HK-2 (cell line): ENCODE results near the gene CTBP2.

Experiments
- DNase-seq: peaks from one replicate; pipeline ENCODE4 v3.0.0-alpha.2; 2018; ENCODE audit not compliant: unreplicated experiment

The CTBP2 gene

GRCh38 chr10:125144693-125145623 lies 15.4 kb downstream of the CTBP2 start:
- no peak for DNase-seq

GRCh38 chr10:125144206-125144605 lies 16.2 kb downstream of the CTBP2 start:
- no peak for DNase-seq

GRCh38 chr10:125142946-125143345 lies 17.4 kb downstream of the CTBP2 start:
- DNase-seq: no peak

- DNase-seq: no peak
Observed at GRCh38 chr10:125141860-125142484, 18.4 kb downstream of the CTBP2 start.

GRCh38 chr10:125141150-125141859 lies 19.1 kb downstream of the CTBP2 start:
- no peak for DNase-seq

GRCh38 chr10:125140151-125140550 lies 20.2 kb downstream of the CTBP2 start:
- no peak for DNase-seq

- DNase-seq: no peak
Observed at GRCh38 chr10:125137601-125138438, 22.5 kb downstream of the CTBP2 start.

- DNase-seq: no peak
Observed at GRCh38 chr10:125136087-125136486, 24.3 kb downstream of the CTBP2 start.

- DNase-seq: no peak
Observed at GRCh38 chr10:125135771-125136035, 24.7 kb downstream of the CTBP2 start.

GRCh38 chr10:125134916-125135770 lies 25.2 kb downstream of the CTBP2 start:
- no peak for DNase-seq

- no peak for DNase-seq
Observed at GRCh38 chr10:125134483-125134848, 25.9 kb downstream of the CTBP2 start.

- no peak for DNase-seq
Observed at GRCh38 chr10:125133696-125134482, 26.5 kb downstream of the CTBP2 start.

GRCh38 chr10:125132344-125132743 lies 28.0 kb downstream of the CTBP2 start:
- no peak for DNase-seq

GRCh38 chr10:125130916-125131315 lies 29.4 kb downstream of the CTBP2 start:
- no peak for DNase-seq

GRCh38 chr10:125130260-125130659 lies 30.1 kb downstream of the CTBP2 start:
- no peak for DNase-seq

GRCh38 chr10:125129076-125129458 lies 31.3 kb downstream of the CTBP2 start:
- no peak for DNase-seq

- no peak for DNase-seq
Observed at GRCh38 chr10:125128397-125129075, 31.8 kb downstream of the CTBP2 start.

- DNase-seq: no peak
Observed at GRCh38 chr10:125127986-125128385, 32.4 kb downstream of the CTBP2 start.

GRCh38 chr10:125127110-125127509 lies 33.3 kb downstream of the CTBP2 start:
- DNase-seq: no peak
